Stimulated activated CD4-positive, alpha-beta T cell treated with anti-CD3 and anti-CD28 coated beads, Interleukin-12 subunit alpha, Interleukin-12 subunit beta, amount 100 ng/mL, for 4 hours (primary cell): ENCODE results near the gene SLC22A12.

Source experiments
- DNase-seq: peaks from one replicate; pipeline ENCODE4 v3.0.0-alpha.2; 2020

The SLC22A12 gene

GRCh38 chr11:64563966-64564365 lies 27.1 kb upstream of the SLC22A12 start:
- no peak for DNase-seq

- no peak for DNase-seq
Measured at GRCh38 chr11:64564419-64564818, 26.6 kb upstream of the SLC22A12 start.

DNA sequence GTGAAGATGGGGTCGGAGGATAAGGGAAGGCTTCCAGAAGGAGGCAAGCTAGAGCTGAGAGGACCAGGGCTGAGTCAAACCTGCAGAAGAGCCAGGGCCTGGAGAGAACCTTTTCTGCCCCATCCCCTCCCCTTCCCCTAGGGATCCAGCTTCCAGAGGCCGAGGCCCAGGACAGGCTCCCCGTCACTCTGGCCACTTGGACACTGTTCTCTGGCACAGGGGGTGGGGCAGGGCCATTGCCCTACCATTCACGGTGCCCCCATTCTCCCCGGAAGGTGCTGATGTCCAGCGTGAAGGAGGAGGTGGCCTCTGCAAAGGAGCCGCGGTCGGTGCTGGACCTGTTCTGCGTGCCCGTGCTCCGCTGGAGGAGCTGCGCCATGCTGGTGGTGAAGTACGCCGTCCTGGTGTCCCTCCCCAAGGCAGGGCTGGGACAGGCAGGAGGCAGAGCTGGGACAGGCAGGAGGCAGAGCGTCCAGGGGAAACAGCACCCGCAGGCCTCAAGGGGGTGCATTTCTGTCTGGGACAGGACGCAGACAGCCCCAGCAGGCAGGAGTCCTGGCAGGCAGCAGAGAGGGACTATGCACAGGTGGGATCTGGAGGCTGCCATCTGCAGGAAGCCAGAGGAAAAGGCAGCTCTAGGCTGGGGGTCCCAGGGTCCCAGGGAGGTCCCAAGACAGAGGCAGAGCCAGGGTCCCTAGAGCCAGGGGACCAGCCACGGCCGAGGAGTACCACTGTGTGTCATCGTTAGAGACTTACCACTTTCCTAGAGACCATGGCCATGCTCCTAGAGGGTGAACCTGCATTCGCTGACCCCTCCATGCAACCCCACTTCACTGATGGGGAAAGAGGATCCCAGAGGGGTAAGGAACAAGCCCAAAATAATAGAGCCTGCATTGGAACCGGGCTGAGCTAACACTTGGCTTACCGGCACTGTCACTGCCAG lies 25.8 kb upstream of the SLC22A12 start:
- no peak for DNase-seq

GRCh38 chr11:64566042-64566914 lies 24.7 kb upstream of the SLC22A12 start:
- peak; percentile 6 for DNase-seq

DNA sequence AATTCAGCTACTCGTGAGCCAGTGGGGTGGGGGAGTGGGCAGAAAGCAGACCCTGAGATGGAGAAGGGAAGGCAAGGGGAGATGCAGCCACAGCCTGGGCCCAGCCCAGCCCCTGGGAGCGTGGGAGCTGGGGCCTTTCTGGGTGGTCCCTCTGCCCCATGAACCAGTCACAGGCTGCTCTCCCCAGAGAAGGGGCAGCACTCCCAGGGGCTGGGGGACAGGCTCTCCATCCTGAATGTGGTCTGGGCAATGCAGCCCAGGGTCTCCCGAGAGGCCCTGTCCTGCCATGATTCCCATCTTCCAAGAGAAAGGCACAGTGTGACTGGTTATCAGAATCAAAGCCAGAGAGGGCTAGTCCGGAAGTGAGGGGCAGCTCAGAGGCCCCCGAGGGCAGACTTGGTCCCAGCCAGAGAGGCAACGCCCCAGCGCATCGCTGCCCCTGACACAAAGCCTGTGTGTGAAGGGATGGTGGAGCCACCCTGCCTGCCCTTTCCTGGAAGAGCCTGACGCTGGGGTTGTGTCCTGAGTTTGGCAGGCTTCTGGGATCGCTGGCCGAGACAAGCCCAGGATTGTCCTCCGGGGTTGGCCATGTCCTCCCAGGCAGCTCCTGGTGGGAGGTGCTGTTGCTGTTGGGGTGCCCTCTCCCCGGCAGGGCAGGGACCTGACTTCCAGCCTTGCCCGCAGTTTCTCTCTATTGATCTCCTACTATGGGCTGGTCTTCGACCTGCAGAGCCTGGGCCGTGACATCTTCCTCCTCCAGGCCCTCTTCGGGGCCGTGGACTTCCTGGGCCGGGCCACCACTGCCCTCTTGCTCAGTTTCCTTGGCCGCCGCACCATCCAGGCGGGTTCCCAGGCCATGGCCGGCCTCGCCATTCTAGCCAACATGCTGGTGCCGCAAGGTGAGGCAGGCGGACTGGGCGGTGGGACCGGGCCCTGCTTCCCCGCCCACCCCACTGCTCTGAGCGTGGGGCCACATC lies 23.8 kb upstream of the SLC22A12 start:
- DNase-seq, result no peak

- DNase-seq, result no peak
Measured at GRCh38 chr11:64568041-64568571, 22.9 kb upstream of the SLC22A12 start.

GRCh38 chr11:64568584-64569140 lies 22.4 kb upstream of the SLC22A12 start:
- DNase-seq, result no peak

- DNase-seq, result no peak
Measured at GRCh38 chr11:64569300-64569970, 21.6 kb upstream of the SLC22A12 start.

DNA sequence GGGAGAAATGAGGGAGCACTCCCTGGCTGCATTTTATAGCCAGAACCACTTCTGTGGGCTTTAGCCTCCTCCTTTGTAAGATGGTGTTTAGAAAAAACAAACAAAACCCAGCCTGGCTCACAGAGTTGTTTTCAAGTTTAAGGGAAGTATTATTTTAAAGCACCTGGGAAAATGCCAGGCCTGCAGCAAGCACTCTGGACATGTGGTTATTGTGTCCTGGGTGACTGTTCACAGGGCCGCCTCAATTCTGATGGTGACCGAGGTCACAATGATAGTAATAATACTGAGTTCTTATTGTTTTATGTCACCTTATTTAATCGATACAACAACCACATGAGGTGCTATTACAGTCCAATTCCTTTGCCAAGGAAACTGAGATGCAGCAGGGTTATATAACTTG lies 20.7 kb upstream of the SLC22A12 start:
- DNase-seq, result no peak

DNA sequence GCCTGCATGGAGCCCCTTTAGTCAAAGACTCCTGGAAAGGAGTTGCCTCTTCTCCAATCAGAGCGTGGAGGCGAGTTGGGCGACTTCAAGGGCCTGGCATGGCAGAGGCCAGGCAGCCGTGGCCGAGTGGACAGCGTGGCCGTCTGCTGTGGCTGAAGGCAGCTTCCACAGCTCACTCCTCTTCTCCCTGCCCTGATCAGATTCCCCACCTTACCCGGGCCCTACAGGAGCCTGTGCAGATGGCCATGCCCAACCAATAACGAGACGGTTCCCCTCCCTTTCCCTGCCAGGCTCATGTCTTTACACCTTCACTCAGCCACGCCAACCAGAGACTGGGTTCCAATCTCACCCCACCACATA lies 20.0 kb upstream of the SLC22A12 start:
- no peak for DNase-seq

- no peak for DNase-seq
Measured at GRCh38 chr11:64571410-64572091, 19.5 kb upstream of the SLC22A12 start.

- no peak for DNase-seq
Measured at GRCh38 chr11:64572143-64572542, 18.9 kb upstream of the SLC22A12 start.

DNA sequence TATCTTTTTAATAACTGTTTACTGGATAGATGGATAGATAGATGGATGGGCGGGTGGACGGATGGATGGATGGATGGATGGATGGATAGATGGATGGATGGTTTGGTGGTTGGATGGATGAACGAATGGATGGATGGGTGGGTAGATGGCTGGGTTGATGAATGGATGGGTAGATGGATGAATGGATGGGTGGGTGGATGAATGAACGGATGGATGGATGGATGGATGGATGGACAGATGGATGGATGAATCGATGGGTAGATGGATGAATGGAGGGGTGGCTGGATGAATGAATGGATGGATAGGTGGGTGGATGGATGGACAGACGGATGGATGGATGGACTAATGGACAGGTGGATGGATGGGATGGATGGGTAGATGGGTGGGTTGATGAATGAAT lies 13.8 kb upstream of the SLC22A12 start:
- DNase-seq, result no peak

DNA sequence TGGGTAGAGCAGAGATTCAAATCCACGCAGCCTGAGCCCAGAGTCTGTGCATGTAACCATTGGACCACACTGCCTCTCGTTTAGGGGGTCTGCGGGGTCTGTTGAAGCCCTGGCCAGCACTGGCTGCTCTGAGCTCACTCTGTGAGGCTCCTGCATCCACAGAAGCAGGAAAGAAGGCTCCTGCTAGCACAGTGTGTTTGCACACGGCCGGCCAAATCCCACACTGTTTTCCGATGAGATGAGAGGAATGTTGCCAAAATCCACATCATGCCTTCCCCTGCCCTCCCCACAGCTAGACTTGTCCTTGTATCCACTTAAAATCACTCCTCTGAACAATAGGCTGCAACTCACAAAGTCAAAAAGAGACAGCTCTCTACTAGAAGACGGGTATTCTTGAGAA lies 10.6 kb upstream of the SLC22A12 start:
- DNase-seq, result no peak

- no peak for DNase-seq
Measured at GRCh38 chr11:64581057-64581523, 9.9 kb upstream of the SLC22A12 start.

- no peak for DNase-seq
Measured at GRCh38 chr11:64582885-64583284, 8.1 kb upstream of the SLC22A12 start.

DNA sequence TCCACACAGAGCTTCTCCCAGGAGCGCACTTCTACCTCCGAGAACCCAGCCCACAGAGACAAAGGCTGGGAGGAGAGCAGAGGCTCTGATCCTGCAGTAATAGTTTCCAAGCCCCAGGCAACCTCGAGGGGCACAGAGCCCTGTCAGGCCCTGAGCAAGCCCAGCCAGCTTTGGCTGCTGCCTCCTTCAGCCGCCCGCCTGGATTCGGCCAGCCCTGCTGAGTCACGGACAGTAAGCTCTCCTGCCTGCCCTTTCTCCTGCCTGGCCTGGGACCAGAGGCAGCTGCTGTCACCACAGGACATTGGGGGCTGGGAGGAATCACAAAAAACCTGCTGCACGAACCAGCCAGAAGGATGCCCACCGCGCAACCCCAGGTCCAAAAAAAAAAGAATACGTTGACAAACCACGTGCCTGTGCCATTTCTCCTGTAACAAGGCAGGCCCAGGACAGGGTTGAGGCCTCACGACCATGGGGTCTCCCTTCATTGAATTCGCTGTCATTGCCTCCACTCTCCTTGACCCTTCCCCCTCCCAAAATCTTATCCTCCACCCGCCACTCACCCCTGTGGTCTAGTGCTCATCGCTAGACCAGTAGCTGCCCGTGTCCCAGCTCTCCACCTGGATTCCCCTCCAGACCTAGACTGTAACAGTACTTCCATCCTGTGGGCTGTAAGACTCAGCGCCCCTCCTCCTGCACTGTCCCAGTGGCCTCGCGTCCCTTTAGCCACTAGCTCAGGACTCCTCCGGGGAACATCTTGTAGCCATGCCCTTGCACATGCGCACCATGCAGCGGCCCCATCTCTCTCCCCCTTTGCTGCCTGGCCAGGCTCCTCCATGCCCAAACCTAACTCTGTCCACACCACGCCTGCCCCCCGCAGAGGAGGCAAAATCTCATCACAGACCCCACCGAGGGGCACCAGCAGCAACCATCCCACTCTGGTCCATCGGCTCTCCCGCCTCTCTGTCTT lies 7.4 kb upstream of the SLC22A12 start:
- no peak for DNase-seq

GRCh38 chr11:64585150-64585549 lies 5.9 kb upstream of the SLC22A12 start:
- no peak for DNase-seq

- no peak for DNase-seq
Measured at GRCh38 chr11:64586366-64586765, 4.7 kb upstream of the SLC22A12 start.
